ENCODE measurements around the gene GPR146.

DNA sequence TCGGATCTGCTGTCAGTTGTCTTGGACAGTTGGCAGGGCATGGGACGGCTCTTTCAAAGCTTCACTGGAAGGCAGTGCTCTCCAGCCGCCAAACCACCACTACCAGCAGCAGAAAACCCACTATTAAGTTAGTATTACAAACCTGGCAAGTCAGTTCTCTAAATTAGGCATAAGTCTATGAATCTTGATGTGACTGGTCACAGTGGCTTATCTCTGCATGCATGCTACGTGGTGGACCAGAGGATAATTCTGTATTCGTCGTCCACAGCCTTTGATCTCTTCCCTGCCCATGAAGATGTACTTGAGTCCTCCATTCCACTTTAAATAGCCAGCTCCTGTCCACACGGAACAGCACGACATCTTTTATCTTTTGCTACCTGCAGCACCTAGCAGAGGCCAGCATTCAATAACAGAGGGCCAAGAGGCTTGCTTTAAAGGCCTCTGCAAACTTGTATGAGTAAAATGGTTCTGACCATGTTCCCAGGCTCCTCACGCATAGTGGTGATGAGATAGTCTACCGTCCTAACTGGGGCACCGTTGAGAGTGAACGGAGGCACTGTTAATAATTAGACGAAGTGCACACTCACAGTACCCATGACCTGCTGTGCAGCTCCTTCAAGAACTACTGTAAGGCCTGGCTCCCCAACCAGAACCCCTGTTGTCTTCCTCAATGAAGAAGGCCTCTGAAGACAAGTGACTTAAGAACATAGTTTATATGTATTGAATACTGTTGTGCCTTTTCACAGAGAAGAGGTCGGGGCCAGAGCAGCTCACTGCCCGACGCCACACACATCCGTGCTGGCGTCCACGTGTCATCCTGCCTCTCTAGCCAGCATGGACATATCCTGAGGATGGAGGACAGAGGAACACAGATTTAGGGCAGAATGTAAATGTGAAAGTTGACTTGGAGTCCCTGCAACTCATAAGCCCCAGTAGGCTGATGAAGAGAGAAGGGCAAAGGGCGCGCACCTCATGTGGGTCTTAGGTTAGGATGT is 1.0 kb downstream of the GPR146 start:
- TF ChIP-seq POLR2AphosphoS5 (IDR thresholded peaks at IDR 0.05; ENCODE audit: borderline replicate concordance, low read depth, low read length) (no peak), EZH2 (IDR thresholded peaks at IDR 0.05) (no peak)
